CD4-positive, alpha-beta memory T cell (primary cell): ENCODE results near the gene INVS. TPM values are rescaled to one million over a fixed set of nuclear protein-coding genes. Genes with fewer than 3 reads are reported as not detected.
"Not testable (repeated sequence)": the region's sequence is repeated elsewhere in the genome, so short reads cannot be mapped to it uniquely, and the experiment has no call there.

Source experiments
- CTCF ChIA-PET: fragments of 350-600 bp; sonication (Branson Sonifier 250); formaldehyde crosslinking; loops from one replicate; lab custom pipeline; 2021; ENCODE audit warnings: inconsistent platforms; ENCODE audit not compliant: partially characterized antibody; lab: Charles Lee
- POLR2A ChIA-PET: fragments of 350-600 bp; sonication (Branson Sonifier 250); formaldehyde crosslinking; loops from one replicate; lab custom pipeline; 2021; ENCODE audit not compliant: partially characterized antibody; lab: Charles Lee
- DNase-seq, 5 donors: peaks; one replicate each; pipeline versions ENCODE4 v3.0.0 to v3.0.0-alpha.2; 2020 to 2022; ENCODE audit warnings: mixed read lengths in 1 of 5
- H3K27ac ChIP-seq: one replicate; pipeline ENCODE4 v1.7.0; 2013; ENCODE audit warnings: low read depth, low read length
- H3K27me3 ChIP-seq: 2 replicates; pipeline ENCODE4 v1.7.0; 2013; ENCODE audit warnings: mild to moderate bottlenecking, low read length, moderate library complexity; ENCODE audit not compliant: insufficient read depth
- H3K36me3 ChIP-seq: 2 replicates; pipeline ENCODE4 v1.7.0; 2013; ENCODE audit warnings: mild to moderate bottlenecking, low read length, moderate library complexity; ENCODE audit not compliant: insufficient read depth
- H3K4me1 ChIP-seq: 2 replicates; pipeline ENCODE4 v1.7.0; 2013; ENCODE audit warnings: mild to moderate bottlenecking, low read length, moderate library complexity; ENCODE audit not compliant: insufficient read depth
- H3K4me3 ChIP-seq, 2 donors: one replicate each; pipeline ENCODE4 v1.7.0; 2013; ENCODE audit warnings: low read length in 2 of 2, mild to moderate bottlenecking in 1 of 2
- H3K9me3 ChIP-seq, 2 donors: one replicate each; pipeline ENCODE4 v1.7.0; 2013; ENCODE audit warnings: low read length in 2 of 2, control low read depth in 1 of 2; ENCODE audit not compliant: control insufficient read depth in 1 of 2
- H3K27ac Mint-ChIP-seq, 7 donors: one replicate each; pipeline ENCODE4 v1.8.0; 2020 to 2021; ENCODE audit warnings: mixed read lengths in 7 of 7, mild to moderate bottlenecking in 6 of 7, inconsistent platforms in 3 of 7, moderate library complexity in 3 of 7
- H3K27me3 Mint-ChIP-seq, 2 donors: one replicate each; pipeline ENCODE4 v1.8.0; 2020 to 2021; ENCODE audit warnings: mixed read lengths in 2 of 2
- H3K36me3 Mint-ChIP-seq, 2 donors: one replicate each; pipeline ENCODE4 v1.8.0; 2020 to 2021; ENCODE audit warnings: mixed read lengths in 2 of 2, inconsistent platforms in 1 of 2, mild to moderate bottlenecking in 1 of 2
- H3K4me1 Mint-ChIP-seq, 4 donors: one replicate each; pipeline ENCODE4 v1.8.0; 2020 to 2021; ENCODE audit warnings: mixed read lengths in 4 of 4, mild to moderate bottlenecking in 1 of 4
- H3K4me3 Mint-ChIP-seq, 8 donors: one replicate each; pipeline ENCODE4 v1.8.0; 2020 to 2021; ENCODE audit warnings: mixed read lengths in 8 of 8, mild to moderate bottlenecking in 7 of 8, moderate library complexity in 6 of 8, inconsistent platforms in 3 of 8
- H3K9me3 Mint-ChIP-seq, 8 donors: one replicate each; pipeline ENCODE4 v1.8.0; 2020 to 2021; ENCODE audit warnings: mixed read lengths in 8 of 8, mild to moderate bottlenecking in 5 of 8, inconsistent platforms in 3 of 8, moderate library complexity in 1 of 8
- intact Hi-C: fragments of 100-400 bp; cut with micrococcal nuclease; formaldehyde crosslinking; loops from one replicate; pipeline ENCODE4 v1.15.1; 2023
- polyA plus RNA-seq, 2 donors: library from polyadenylated mRNA; unstranded; fragments of 300-500 nt; fragmentation: Illumina TruSeq; gene quantifications; one replicate each; pipeline ENCODE4 v1.2.3, GENCODE V29; 2021
- total RNA-seq, 2 experiments: library from RNA; stranded (reverse); gene quantifications; one replicate each; pipeline ENCODE4 v1.2.3, GENCODE V29; 2021

The INVS gene
- total and polyA plus RNA-seq, 4 experiments from 2014 or later = 6.5 to 22.9 (median 13.3) TPM

DNA sequence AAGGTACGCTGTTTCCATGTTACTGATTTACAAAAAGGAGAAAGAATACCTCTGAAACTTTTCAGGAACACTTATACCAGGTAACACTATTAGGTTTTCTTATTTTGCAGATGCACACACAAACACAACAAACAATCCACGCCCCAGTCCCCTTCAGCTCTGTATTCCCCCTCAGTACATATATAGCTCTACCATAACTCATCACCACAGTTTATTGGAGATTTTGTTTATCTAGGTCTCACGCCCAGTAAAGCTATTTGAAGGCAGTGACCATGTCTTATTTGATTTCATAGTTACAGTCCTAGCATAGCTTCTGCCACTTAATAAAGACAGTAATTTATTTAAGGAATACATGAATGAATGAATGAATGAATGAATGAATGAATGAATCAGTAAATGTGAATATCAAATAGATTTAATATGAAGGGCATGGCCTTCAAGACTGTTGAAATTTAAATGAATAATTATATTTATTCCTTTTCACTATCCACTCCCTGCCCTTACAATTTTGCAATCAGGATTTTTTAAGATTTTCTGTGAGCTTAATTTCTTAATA lies 32.9 kb downstream of the INVS start:
- POLR2A ChIA-PET = no interaction called here
- Mint-ChIP-seq H3K27ac (peak overlapping the region in 1 of 7 donors; percentile 44), H3K36me3 (peaks cover 39 to 54% of the 10 kb centered on the region in 2 donors), H3K27me3 (no peaks in the 10 kb centered on the region), H3K4me3 (no peak overlapping the region), H3K9me3 (no peaks in the 10 kb centered on the region), H3K4me1 (peaks cover 0 to 2% (median 0%) of the 10 kb centered on the region in 4 donors)
- no peaks in the 10 kb centered on the region for H3K27me3 ChIP-seq
- H3K4me3 ChIP-seq = no peak overlapping the region
- H3K36me3 ChIP-seq = peaks cover 7% of the 10 kb centered on the region
- no peak overlapping the region for H3K27ac ChIP-seq
- intact Hi-C loops = no loop called here
- H3K9me3 ChIP-seq = no peaks in the 10 kb centered on the region
- CTCF ChIA-PET = interaction anchor here (1.0 kb wide), 1 partner anchor 85 kb away, joined by 3 read pairs; no protein-coding TSS in a partner anchor
- DNase-seq = no peak
- no peaks in the 10 kb centered on the region for H3K4me1 ChIP-seq

DNA sequence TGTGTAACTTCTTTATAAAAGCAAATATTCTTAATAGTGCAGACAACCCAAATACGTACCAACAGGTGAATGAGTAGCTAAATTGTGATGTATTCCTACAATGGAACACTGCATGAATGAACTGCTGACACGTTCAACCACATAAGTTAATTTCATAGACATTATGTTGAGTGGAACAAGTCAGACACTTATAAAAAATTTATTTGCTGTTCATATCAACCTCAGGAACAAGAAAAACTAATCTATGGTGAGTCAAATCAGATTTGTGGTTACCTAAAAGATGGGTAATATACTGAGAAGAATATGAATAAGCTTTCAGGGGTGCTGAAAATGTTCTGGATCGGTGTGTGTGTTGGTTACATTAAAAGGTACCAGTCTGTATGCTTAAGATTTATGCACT lies 35.7 kb downstream of the INVS start:
- H3K9me3 Mint-ChIP-seq = no peaks in the 10 kb centered on the region
- no peak for DNase-seq
- POLR2A ChIA-PET = no interaction called here
- peak overlapping the region in 1 of 8 donors; percentile 27 for H3K4me3 Mint-ChIP-seq
- CTCF ChIA-PET = no interaction called here
- peaks cover 27 to 39% of the 10 kb centered on the region in 2 donors for H3K36me3 Mint-ChIP-seq
- Histone ChIP-seq H3K4me1 (no peaks in the 10 kb centered on the region), H3K27ac (no peak overlapping the region), H3K27me3 (no peaks in the 10 kb centered on the region), H3K9me3 (no peaks in the 10 kb centered on the region), H3K4me3 (no peak overlapping the region), H3K36me3 (no peaks in the 10 kb centered on the region)
- intact Hi-C loops = no loop called here
- no peak overlapping the region for H3K27ac Mint-ChIP-seq
- H3K27me3 Mint-ChIP-seq = no peaks in the 10 kb centered on the region
- peaks cover 0 to 2% (median 0%) of the 10 kb centered on the region in 4 donors for H3K4me1 Mint-ChIP-seq

DNA sequence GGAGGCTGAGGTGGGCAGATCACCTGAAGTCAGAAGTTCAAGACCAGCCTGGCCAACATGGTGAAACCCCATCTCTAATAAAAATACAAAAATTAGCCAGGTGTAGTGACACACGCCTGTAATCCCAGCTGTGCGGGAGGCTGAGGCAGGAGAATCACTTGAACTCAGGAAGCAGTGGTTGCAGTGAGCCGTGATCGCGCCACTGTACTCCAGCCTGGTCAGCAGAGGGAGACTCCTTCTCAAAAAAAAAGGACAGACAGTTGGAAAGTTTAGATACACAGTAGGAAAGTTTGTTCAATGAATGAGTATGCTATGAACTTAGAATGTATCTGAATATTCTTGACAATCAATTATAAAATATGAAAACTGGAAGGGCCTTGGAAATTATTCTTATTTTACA lies 37.8 kb downstream of the INVS start:
- Mint-ChIP-seq H3K36me3 (peaks cover 16 to 30% of the 10 kb centered on the region in 2 donors), H3K27ac (peak overlapping the region in 1 of 7 donors; percentile 8)
- H3K4me1 ChIP-seq, DNase-seq, H3K27me3 ChIP-seq, H3K36me3 ChIP-seq, H3K27me3 Mint-ChIP-seq, CTCF ChIA-PET, intact Hi-C loops, H3K9me3 ChIP-seq, H3K27ac ChIP-seq, H3K4me3 ChIP-seq, H3K4me1 Mint-ChIP-seq, POLR2A ChIA-PET, H3K9me3 Mint-ChIP-seq, H3K4me3 Mint-ChIP-seq: not testable (repeated sequence)

DNA sequence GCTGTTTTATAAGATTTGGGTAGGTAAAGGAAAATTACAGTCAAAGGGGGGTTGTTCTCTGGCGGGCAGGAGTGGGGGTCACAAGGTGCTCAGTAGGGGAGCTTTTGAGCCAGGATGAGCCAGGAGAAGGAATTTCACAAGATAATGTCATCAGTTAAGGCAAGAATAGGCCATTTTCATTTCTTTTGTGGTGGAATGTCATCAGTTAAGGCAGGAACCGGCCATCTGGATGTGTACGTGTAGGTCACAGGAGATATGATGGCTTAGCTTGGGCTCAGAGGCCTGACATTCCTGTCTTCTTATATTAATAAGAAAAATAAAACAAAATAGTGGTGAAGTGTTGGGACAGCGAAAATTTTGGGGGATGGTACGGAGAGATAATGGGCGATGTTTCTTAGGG lies 41.3 kb downstream of the INVS start:
- DNase-seq, H3K4me3 Mint-ChIP-seq, H3K4me3 ChIP-seq, H3K4me1 ChIP-seq, H3K27me3 Mint-ChIP-seq, H3K27me3 ChIP-seq, H3K36me3 Mint-ChIP-seq, H3K9me3 Mint-ChIP-seq, H3K27ac ChIP-seq, POLR2A ChIA-PET, H3K4me1 Mint-ChIP-seq, intact Hi-C loops, H3K36me3 ChIP-seq, CTCF ChIA-PET, H3K9me3 ChIP-seq: not testable (repeated sequence)
- peak overlapping the region in 1 of 7 donors; percentile 64 for H3K27ac Mint-ChIP-seq

DNA sequence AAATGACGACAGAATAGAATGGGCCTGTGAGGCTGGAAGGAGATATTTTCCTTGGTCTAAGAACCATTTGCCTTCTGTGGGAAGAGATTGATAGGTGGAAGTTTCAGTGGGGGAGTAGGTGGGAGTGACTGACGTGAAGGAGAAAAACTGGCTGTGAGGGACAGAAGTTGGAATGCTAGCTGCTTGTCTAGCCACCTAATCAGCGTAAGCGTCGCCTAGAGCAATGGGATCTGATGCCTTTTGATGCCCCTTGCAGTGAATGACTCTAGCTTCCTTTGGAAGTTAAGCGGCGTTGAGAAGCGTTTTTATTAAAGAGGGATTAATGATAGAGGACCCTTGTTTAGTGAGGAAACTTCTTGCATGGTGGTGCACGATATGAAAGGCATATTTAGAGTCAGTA lies 42.8 kb downstream of the INVS start:
- H3K9me3 ChIP-seq, H3K4me3 Mint-ChIP-seq, H3K27ac ChIP-seq, H3K4me1 Mint-ChIP-seq, POLR2A ChIA-PET, H3K9me3 Mint-ChIP-seq, H3K4me3 ChIP-seq, intact Hi-C loops, DNase-seq, H3K27me3 ChIP-seq, CTCF ChIA-PET, H3K36me3 Mint-ChIP-seq, H3K27me3 Mint-ChIP-seq, H3K36me3 ChIP-seq, H3K4me1 ChIP-seq, H3K27ac Mint-ChIP-seq: not testable (repeated sequence)

DNA sequence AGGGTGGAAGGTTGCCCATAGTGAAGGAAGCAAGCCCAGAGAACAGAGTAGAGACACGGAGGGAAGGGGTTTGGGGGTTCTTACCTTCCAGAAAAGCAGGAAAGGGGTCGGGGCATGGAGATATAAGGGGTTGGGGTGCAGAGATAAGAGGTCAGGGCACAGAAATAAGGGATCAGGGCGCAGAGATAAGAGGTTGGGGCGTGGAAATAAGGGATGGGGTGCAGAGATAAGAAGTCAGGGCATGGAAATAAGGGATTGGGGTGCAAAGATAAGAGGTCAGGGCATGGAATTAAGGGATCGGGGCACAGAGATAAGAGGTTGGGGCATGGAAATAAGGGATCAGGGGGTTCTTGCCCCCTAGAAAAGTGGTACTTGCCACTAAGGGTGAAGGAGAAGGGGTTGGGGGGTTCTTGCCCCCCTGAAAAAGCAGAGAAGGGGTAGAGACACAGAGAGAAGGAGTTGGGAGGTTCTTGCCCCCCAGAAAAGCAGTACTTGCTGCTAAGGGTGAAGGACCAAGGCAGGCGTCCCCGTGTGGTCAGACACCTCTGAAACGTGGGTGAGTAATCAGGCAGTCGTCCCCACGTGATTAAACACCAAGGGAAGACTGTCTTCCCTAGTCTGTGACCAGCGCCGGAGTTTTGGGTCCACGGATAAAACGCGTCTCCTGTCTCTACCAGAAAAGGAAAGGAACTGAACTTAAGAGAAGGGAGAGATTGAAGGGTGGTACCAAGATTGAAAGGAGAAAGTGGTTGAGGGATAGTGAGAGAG lies 46.3 kb downstream of the INVS start:
- H3K36me3 Mint-ChIP-seq, H3K36me3 ChIP-seq, POLR2A ChIA-PET, H3K4me3 Mint-ChIP-seq, H3K4me1 Mint-ChIP-seq, H3K9me3 Mint-ChIP-seq, intact Hi-C loops, H3K4me1 ChIP-seq, H3K9me3 ChIP-seq, H3K27ac ChIP-seq, H3K4me3 ChIP-seq, H3K27me3 ChIP-seq, CTCF ChIA-PET, DNase-seq, H3K27me3 Mint-ChIP-seq: not testable (repeated sequence)
- H3K27ac Mint-ChIP-seq = peak overlapping the region in 1 of 7 donors; percentile 55

DNA sequence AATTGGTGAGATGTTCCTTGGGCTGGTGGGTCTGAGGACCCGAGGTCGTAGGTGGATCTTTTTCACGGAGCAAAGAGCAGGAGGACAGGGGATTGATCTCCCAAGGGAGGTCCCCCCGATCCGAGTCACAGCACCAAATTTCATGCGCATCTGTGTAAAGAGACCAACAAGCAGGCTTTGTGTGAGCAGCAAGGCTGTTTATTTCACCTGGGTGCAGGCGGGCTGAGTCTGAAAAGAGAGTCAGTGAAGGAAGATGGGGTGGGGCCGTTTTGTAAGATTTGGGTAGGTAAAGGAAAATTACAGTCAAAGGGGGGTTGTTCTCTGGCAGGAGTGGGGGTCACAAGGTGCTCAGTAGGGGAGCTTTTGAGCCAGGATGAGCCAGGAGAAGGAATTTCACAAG lies 46.9 kb downstream of the INVS start:
- H3K9me3 Mint-ChIP-seq, H3K9me3 ChIP-seq, H3K4me1 ChIP-seq, H3K36me3 ChIP-seq, H3K4me3 Mint-ChIP-seq, intact Hi-C loops, H3K27me3 ChIP-seq, H3K27ac Mint-ChIP-seq, DNase-seq, POLR2A ChIA-PET, CTCF ChIA-PET, H3K4me3 ChIP-seq, H3K27me3 Mint-ChIP-seq, H3K4me1 Mint-ChIP-seq, H3K27ac ChIP-seq: not testable (repeated sequence)
- peaks cover 0 to 13% of the 10 kb centered on the region in 2 donors for H3K36me3 Mint-ChIP-seq
